ENCODE results near the gene CRABP2.
A peak's percentile ranks its signal among the peaks of the same experiment; 100 is the strongest.

Gene CRABP2

DNA sequence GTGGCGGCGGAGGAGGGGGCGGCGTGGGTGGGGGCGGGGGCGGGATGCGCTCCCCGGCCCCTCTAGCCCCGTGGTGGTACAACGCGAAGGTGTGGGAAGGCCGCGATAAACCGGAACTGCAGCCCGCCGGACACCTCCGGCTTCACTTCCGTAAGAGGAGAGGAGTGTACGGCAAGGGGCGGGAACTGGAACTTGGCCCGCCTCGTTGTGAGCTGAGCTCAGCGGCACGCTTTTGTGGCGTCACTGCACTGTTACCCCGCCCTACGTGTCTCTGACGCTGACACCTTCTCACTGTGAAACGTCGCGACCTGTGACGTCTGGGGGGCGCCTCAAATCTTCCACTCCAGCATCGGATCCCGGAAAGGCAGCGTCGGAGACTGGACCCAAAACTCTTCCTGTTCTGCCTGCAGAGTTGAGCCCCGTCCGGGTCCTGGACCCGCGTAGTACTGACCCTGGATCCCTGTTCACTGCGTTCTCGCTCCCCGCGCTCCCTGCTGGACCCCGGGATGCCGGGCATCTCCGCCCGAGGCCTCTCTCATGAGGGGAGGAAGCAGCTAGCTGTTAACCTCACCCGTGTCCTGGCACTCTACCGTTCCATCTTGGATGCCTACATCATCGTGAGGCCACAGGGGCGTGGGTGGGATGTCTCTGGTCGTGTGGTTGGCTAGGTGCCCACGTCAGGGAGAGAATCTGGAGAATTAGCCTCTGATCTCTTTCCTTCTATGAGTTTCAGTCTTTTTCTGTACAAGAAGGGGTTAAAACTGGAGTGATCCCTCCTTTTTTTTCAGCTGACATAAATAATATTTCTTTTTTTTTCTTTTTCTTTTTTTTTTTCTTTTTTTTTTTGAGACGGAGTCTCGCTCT, 23.4 kb upstream of the CRABP2 start, which contains the start of gene ISG20L2:
Gene ISG20L2 (minus strand): TSS at position 168 of the 864 bp plus-strand sequence. CDS start 1,114 bp downstream, outside the sequence.
- H3K79me2 ChIP-seq (ENCODE audit: insufficient read depth, low read depth) = peaks cover 56% of the 10 kb centered on the region
- no peaks in the 10 kb centered on the region for H3K27me3 ChIP-seq (ENCODE audit: insufficient read depth, low read depth)
- peaks cover 44% of the 10 kb centered on the region for H3K4me1 ChIP-seq (ENCODE audit: low read depth, poor library complexity, severe bottlenecking)
- peak within 1 kb of the TSS; percentile 98 for H3K4me3 ChIP-seq (IDR thresholded peaks at IDR 0.05; ENCODE audit: insufficient read depth, low read depth, low read length)
- peak within 1 kb of the TSS; percentile 46 for H3K27ac ChIP-seq
- peaks cover 6% of the 10 kb centered on the region; the same call in 1 of the 2 replicates for H3K36me3 ChIP-seq (ENCODE audit: insufficient read depth)
- H2AFZ ChIP-seq (ENCODE audit: low read depth) = peak within 1 kb of the TSS; percentile 76
- TF ChIP-seq, protein P1, sequence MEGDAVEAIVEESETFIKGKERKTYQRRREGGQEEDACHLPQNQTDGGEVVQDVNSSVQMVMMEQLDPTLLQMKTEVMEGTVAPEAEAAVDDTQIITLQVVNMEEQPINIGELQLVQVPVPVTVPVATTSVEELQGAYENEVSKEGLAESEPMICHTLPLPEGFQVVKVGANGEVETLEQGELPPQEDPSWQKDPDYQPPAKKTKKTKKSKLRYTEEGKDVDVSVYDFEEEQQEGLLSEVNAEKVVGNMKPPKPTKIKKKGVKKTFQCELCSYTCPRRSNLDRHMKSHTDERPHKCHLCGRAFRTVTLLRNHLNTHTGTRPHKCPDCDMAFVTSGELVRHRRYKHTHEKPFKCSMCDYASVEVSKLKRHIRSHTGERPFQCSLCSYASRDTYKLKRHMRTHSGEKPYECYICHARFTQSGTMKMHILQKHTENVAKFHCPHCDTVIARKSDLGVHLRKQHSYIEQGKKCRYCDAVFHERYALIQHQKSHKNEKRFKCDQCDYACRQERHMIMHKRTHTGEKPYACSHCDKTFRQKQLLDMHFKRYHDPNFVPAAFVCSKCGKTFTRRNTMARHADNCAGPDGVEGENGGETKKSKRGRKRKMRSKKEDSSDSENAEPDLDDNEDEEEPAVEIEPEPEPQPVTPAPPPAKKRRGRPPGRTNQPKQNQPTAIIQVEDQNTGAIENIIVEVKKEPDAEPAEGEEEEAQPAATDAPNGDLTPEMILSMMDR (conservative IDR thresholded peaks at IDR 0.05; ENCODE audit: low read depth, low read length) = 0 out of 2 replicates have a peak, but pooled peaks have one; percentile 37
- H4K20me1 ChIP-seq (ENCODE audit: insufficient read depth) = peaks cover 16% of the 10 kb centered on the region
- peak within 1 kb of the TSS; percentile 66 for H3K9ac ChIP-seq
- peak within 1 kb of the TSS; percentile 90 for H3K4me2 ChIP-seq

DNA sequence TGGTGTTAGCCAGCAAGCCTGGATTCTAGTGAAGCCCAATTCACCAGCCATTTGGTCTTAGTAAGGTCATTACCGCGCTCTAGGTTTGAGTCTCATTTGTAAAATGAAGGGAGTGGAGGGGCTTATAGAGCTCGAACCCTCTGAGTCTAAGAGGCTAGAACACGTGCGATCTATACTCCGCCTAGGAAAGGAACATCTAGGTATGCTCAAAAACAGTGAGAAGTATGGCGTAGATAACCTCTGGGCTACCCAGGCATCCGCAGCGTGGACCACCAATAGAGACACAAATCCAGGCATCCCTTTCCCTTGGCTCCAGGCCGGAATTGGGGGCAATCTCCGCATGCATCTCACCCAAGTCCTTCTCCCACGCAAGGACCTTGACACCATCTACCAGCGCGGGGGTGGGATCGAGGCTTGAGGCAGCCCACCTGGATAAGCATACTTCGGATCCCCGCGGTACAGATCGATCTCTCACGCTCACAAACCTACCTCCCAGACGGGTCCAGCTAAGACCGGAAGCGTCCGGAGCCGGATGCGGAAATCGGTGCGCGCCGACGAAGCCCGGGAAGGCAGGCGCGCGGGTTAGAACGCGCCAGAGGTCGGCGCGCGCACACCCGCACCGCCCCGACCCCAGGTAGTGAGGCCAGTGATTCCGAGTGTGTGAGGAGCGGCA, 22.7 kb upstream of the CRABP2 start, which contains the start of gene METTL25B:
Gene METTL25B (plus strand): TSS at position 544 of the 673 bp plus-strand sequence. CDS start 636 bp downstream, outside the sequence.
- peak within 1 kb of the TSS; percentile 90 for H3K4me2 ChIP-seq
- H3K27me3 ChIP-seq (ENCODE audit: insufficient read depth, low read depth) = no peaks in the 10 kb centered on the region
- peak within 1 kb of the TSS; percentile 46 for H3K27ac ChIP-seq
- H3K79me2 ChIP-seq (ENCODE audit: insufficient read depth, low read depth) = peaks cover 64% of the 10 kb centered on the region
- peaks cover 44% of the 10 kb centered on the region for H3K4me1 ChIP-seq (ENCODE audit: low read depth, poor library complexity, severe bottlenecking)
- peak within 1 kb of the TSS; percentile 98 for H3K4me3 ChIP-seq (IDR thresholded peaks at IDR 0.05; ENCODE audit: insufficient read depth, low read depth, low read length)
- peak within 1 kb of the TSS; percentile 76 for H2AFZ ChIP-seq (ENCODE audit: low read depth)
- peak within 1 kb of the TSS; percentile 66 for H3K9ac ChIP-seq
- H4K20me1 ChIP-seq (ENCODE audit: insufficient read depth) = peaks cover 20% of the 10 kb centered on the region
- TF ChIP-seq, protein P1 (conservative IDR thresholded peaks at IDR 0.05; ENCODE audit: low read depth, low read length) = no peak
- peaks cover 14% of the 10 kb centered on the region; the same call in 1 of the 2 replicates for H3K36me3 ChIP-seq (ENCODE audit: insufficient read depth)

DNA sequence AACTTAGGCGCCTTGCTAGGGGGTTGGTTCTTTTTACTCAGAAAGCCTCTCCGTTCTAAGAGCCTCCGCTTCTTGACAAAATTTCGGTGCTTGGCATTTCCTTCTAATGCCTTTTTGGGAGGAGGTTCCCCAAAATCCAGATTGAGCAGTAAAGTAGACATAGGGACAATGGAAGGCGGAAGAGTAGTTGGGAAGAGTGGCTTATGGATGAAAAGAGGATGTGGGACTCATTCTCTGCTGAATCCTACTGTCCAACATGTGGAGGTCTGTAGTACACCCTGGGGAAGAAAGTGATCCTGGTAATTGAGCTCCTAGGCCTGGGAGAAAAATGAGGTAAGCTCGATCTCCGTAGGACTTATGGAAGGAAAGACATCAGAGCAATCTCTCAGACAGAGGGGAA, 22.1 kb upstream of the CRABP2 start:
- Histone ChIP-seq H3K36me3 (ENCODE audit: insufficient read depth) (peaks cover 19% of the 10 kb centered on the region; the same call in 1 of the 2 replicates), H4K20me1 (ENCODE audit: insufficient read depth) (peaks cover 20% of the 10 kb centered on the region), H3K27ac (peak overlapping the region; percentile 39; the same call in 1 of the 2 replicates), H3K79me2 (ENCODE audit: insufficient read depth, low read depth) (peaks cover 69% of the 10 kb centered on the region), H3K4me2 (peak overlapping the region; percentile 90), H3K4me3 (IDR thresholded peaks at IDR 0.05; ENCODE audit: insufficient read depth, low read depth, low read length) (peak overlapping the region; percentile 94), H3K4me1 (ENCODE audit: low read depth, poor library complexity, severe bottlenecking) (peaks cover 49% of the 10 kb centered on the region), H3K27me3 (ENCODE audit: insufficient read depth, low read depth) (no peaks in the 10 kb centered on the region), H3K9ac (peak overlapping the region; percentile 66), H2AFZ (ENCODE audit: low read depth) (peak overlapping the region; percentile 55; the same call in 1 of the 2 replicates)
- TF ChIP-seq, protein P1 (conservative IDR thresholded peaks at IDR 0.05; ENCODE audit: low read depth, low read length) = no peak

DNA sequence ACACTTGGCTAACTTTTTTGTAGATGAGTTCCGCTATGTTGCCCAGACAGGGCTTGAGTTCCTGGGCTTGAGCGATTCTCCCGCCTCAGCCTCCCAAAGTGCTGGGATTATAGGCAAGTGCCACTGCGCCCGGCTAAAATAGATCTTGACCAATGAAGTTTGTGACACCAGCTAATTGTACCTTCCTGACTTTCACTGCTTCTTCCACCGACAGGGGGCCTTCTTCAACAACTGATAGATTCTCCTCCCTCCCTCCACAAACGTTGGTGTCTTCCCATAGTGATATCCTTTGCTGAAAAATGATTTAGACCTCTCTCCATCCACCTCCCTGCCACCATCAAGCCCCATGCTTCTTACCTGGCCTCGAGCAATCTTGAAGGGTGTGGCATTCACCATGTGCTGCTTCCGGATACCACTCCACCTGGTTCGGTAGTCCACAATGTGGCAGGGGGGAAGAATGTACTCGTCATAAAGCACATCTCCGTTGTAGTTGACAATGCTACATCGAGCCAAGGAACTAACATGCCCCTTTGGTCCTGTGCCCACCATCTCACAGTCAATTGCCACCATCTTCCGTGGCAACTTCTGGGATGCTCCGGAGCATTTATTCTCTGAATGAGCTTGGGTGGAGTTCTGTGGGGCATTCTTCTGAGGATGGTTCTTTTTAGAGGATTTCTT, 21.3 kb upstream of the CRABP2 start:
- Histone ChIP-seq H3K4me1 (ENCODE audit: low read depth, poor library complexity, severe bottlenecking) (peaks cover 55% of the 10 kb centered on the region), H2AFZ (ENCODE audit: low read depth) (no peak overlapping the region), H3K27ac (peak overlapping the region; percentile 39; the same call in 1 of the 2 replicates), H3K79me2 (ENCODE audit: insufficient read depth, low read depth) (peaks cover 69% of the 10 kb centered on the region), H4K20me1 (ENCODE audit: insufficient read depth) (peaks cover 20% of the 10 kb centered on the region), H3K36me3 (ENCODE audit: insufficient read depth) (peaks cover 23% of the 10 kb centered on the region; the same call in 1 of the 2 replicates), H3K9ac (peak overlapping the region; percentile 66; the same call in 1 of the 2 replicates), H3K27me3 (ENCODE audit: insufficient read depth, low read depth) (no peaks in the 10 kb centered on the region), H3K4me2 (peak overlapping the region; percentile 90), H3K4me3 (IDR thresholded peaks at IDR 0.05; ENCODE audit: insufficient read depth, low read depth, low read length) (peak overlapping the region; percentile 94)
- TF ChIP-seq, protein P1 (conservative IDR thresholded peaks at IDR 0.05; ENCODE audit: low read depth, low read length) = peak; percentile 97
